Left cardiac atrium (tissue), 4 donors: ENCODE measurements around the gene PI4K2B. TPM values are rescaled to one million over a fixed set of nuclear protein-coding genes. Genes with fewer than 3 reads are reported as not detected.
A peak's percentile ranks its signal among the peaks of the same experiment; 100 is the strongest.
"Not testable (repeated sequence)": the region's sequence is repeated elsewhere in the genome, so short reads cannot be mapped to it uniquely, and the experiment has no call there.

Source experiments
- ATAC-seq, 2 donors: fragments of 200-7000 bp; cut with Tn5 transposase; one replicate each; pipeline ENCODE4 v1.9.1; 2020; ENCODE audit warnings: mild to moderate bottlenecking in 2 of 2, moderate library complexity in 2 of 2
- DNase-seq: peaks from one replicate; pipeline ENCODE4 v3.0.0-alpha.2; 2020
- intact Hi-C, 2 donors: fragments of 100-400 bp; cut with DNase I; formaldehyde crosslinking; loops; one replicate each; pipeline versions ENCODE4 v1.14.1 to v1.15.1; 2022 to 2023
- long read RNA-seq: library from polyadenylated mRNA; unstranded; transcript quantifications from one replicate; pipeline ENCODE4 v2.0.0, GENCODE V29; 2021
- total RNA-seq, 2 donors: library from RNA; stranded (reverse); fragmentation: NEBNext Ultra II Directional; extraction: Animal tissue kit (Norgen Biotek cat#: 25700); gene quantifications; one replicate each; pipeline ENCODE4 v1.2.1, GENCODE V29; 2021
- donor health status: DM: no; HTN: yes; CAD: no.
- donor health status: DM: no; HTN: yes; CAD: no; lungs with severe emphysema.
- donor health status: DM: yes; HTN: yes; CAD: no.
- donor health status: Dilated cardiomyopathy.

The PI4K2B gene
- 1 to 10 TPM; 3.8 to 6.1 TPM for total RNA-seq
- long read RNA-seq, partial matches to known transcripts: 0 of 1 reads
- long read RNA-seq, other reads (novel, unspliced or antisense): 0 of 1 reads

GRCh38 chr4:25233737-25234389 lies at the start of gene PI4K2B:
Gene PI4K2B, plus strand, starts transcription at chr4:25234033. Its CDS starts 131 bp downstream, at chr4:25234164.
- DNase-seq: peak; percentile 90
- intact Hi-C loops: loop anchor here in 1 of 2 donors (5.0 kb wide), 2 partner anchors 62 to 78 kb away; partner anchors contain the start of gene ZCCHC4
- peak; percentile 93 to 95 for ATAC-seq

- ATAC-seq (no peak), DNase-seq (no peak)
- intact Hi-C loops: loop anchor here in 1 of 2 donors (5.0 kb wide), 1 partner anchor 183 kb away; no protein-coding TSS in a partner anchor
Observed at GRCh38 chr4:25184056-25184455, 49.8 kb upstream of the PI4K2B start.

- ATAC-seq: no peak
- intact Hi-C loops: no loop called here
- no peak for DNase-seq
Observed at GRCh38 chr4:25190407-25190806, 43.4 kb upstream of the PI4K2B start.

- DNase-seq (no peak), ATAC-seq (no peak)
- intact Hi-C loops: no loop called here
Observed at GRCh38 chr4:25198713-25199112, 35.1 kb upstream of the PI4K2B start.

- intact Hi-C loops: no loop called here
- no peak for DNase-seq
- ATAC-seq: no peak
Observed at GRCh38 chr4:25207997-25208396, 25.8 kb upstream of the PI4K2B start.

- intact Hi-C loops: no loop called here
- no peak for DNase-seq
- ATAC-seq: no peak
Observed at GRCh38 chr4:25209702-25210101, 24.1 kb upstream of the PI4K2B start.

GRCh38 chr4:25211721-25212120 lies 22.1 kb upstream of the PI4K2B start:
- no peak for ATAC-seq
- intact Hi-C loops: no loop called here
- no peak for DNase-seq

- DNase-seq (no peak), ATAC-seq (no peak)
- intact Hi-C loops: no loop called here
Observed at GRCh38 chr4:25212822-25213221, 21.0 kb upstream of the PI4K2B start.

- intact Hi-C loops: no loop called here
- ATAC-seq (no peak), DNase-seq (no peak)
Observed at GRCh38 chr4:25213347-25213979, 20.4 kb upstream of the PI4K2B start.

- intact Hi-C loops, ATAC-seq, DNase-seq: not testable (repeated sequence)
Observed at GRCh38 chr4:25214750-25215149, 19.1 kb upstream of the PI4K2B start.

GRCh38 chr4:25215511-25215910 lies 18.3 kb upstream of the PI4K2B start:
- ATAC-seq (no peak), DNase-seq (no peak)
- intact Hi-C loops: no loop called here

GRCh38 chr4:25221377-25221776 lies 12.5 kb upstream of the PI4K2B start:
- intact Hi-C loops: no loop called here
- ATAC-seq: no peak
- DNase-seq: no peak

- ATAC-seq (no peak), DNase-seq (no peak)
- intact Hi-C loops: no loop called here
Observed at GRCh38 chr4:25223802-25224375, 9.9 kb upstream of the PI4K2B start.

GRCh38 chr4:25229804-25230203 lies 4.0 kb upstream of the PI4K2B start:
- intact Hi-C loops: loop anchor here in 1 of 2 donors (5.0 kb wide), 2 partner anchors 58 to 82 kb away; partner anchors contain the start of gene ZCCHC4
- DNase-seq (no peak), ATAC-seq (no peak)

GRCh38 chr4:25233194-25233593 lies 639 bp upstream of the PI4K2B start:
- DNase-seq (no peak), ATAC-seq (no peak)
- intact Hi-C loops: loop anchor here in 1 of 2 donors (5.0 kb wide), 2 partner anchors 61 to 79 kb away; partner anchors contain the start of gene ZCCHC4

GRCh38 chr4:25234390-25235370 lies 847 bp downstream of the PI4K2B start:
- ATAC-seq (peak; percentile 78), DNase-seq (peak; percentile 51)
- intact Hi-C loops: loop anchor here in 1 of 2 donors (5.0 kb wide), 2 partner anchors 62 to 78 kb away; partner anchors contain the start of gene ZCCHC4

- no peak for ATAC-seq
Observed at GRCh38 chr4:25235401-25235800, 1.6 kb downstream of the PI4K2B start.

GRCh38 chr4:25236030-25236429 lies 2.2 kb downstream of the PI4K2B start:
- DNase-seq, ATAC-seq, intact Hi-C loops: not testable (repeated sequence)

More at GRCh38 chr4:25235401-25235800, 1.6 kb downstream of the PI4K2B start:
- no peak for DNase-seq
- intact Hi-C loops: no loop called here

GRCh38 chr4:25236971-25237370 lies 3.1 kb downstream of the PI4K2B start:
- intact Hi-C loops: no loop called here
- DNase-seq (no peak), ATAC-seq (no peak)
